Tibial artery (tissue), 4 donors: ENCODE data around the gene CMYA5.

Source experiments
- DNase-seq, 2 donors: peaks; one replicate each; pipeline ENCODE4 v3.0.0-alpha.2; 2019
- H3K27ac ChIP-seq, 2 donors: fragments of 200-600 bp; sonication (generic) in 1 of 2; 1 replicate in 1 of 2; 2 replicates in 1 of 2; pipeline ENCODE4 v1.5.1; 2018 to 2019; ENCODE audit warnings: mild to moderate bottlenecking in 1 of 2
- H3K27me3 ChIP-seq, 2 donors: fragments of 200-600 bp; sonication (generic) in 1 of 2; one replicate each; pipeline versions ENCODE4 v1.5.1 to v1.6.0; 2016 to 2019
- H3K36me3 ChIP-seq, 3 donors: fragments of 200-600 bp; sonication (generic) in 2 of 3; one replicate each; pipeline ENCODE4 v1.5.1; 2016 to 2019; ENCODE audit warnings: mild to moderate bottlenecking in 2 of 3
- H3K4me1 ChIP-seq, 4 donors: fragments of 200-600 bp; sonication (generic) in 2 of 4; 1 replicate in 3 of 4; 2 replicates in 1 of 4; pipeline ENCODE4 v1.5.1; 2016 to 2019
- H3K4me3 ChIP-seq, 2 donors: fragments of 200-600 bp; sonication (generic) in 1 of 2; 1 replicate in 1 of 2; 2 replicates in 1 of 2; pipeline ENCODE4 v1.5.1; 2018 to 2019; ENCODE audit warnings: mild to moderate bottlenecking in 2 of 2
- H3K9me3 ChIP-seq, 3 donors: fragments of 200-600 bp; sonication (generic) in 1 of 3; one replicate each; pipeline ENCODE4 v1.5.1; 2016 to 2019
- intact Hi-C: fragments of 100-400 bp; cut with DNase I; formaldehyde crosslinking; loops from one replicate; pipeline ENCODE4 v1.15.0; 2023; ENCODE audit warnings: low total_unique reads
- TF ChIP-seq, protein P1 (sequence below), 2 experiments: fragments of 200-600 bp in 1 of 2; fragments of 450-650 bp in 1 of 2; IDR thresholded peaks; one replicate each; pipeline ENCODE4 v1.5.1; 2017 to 2019; ENCODE audit warnings: antibody characterized with exemption in 2 of 2, mild to moderate bottlenecking in 1 of 2, moderate library complexity in 1 of 2

Gene CMYA5

DNA sequence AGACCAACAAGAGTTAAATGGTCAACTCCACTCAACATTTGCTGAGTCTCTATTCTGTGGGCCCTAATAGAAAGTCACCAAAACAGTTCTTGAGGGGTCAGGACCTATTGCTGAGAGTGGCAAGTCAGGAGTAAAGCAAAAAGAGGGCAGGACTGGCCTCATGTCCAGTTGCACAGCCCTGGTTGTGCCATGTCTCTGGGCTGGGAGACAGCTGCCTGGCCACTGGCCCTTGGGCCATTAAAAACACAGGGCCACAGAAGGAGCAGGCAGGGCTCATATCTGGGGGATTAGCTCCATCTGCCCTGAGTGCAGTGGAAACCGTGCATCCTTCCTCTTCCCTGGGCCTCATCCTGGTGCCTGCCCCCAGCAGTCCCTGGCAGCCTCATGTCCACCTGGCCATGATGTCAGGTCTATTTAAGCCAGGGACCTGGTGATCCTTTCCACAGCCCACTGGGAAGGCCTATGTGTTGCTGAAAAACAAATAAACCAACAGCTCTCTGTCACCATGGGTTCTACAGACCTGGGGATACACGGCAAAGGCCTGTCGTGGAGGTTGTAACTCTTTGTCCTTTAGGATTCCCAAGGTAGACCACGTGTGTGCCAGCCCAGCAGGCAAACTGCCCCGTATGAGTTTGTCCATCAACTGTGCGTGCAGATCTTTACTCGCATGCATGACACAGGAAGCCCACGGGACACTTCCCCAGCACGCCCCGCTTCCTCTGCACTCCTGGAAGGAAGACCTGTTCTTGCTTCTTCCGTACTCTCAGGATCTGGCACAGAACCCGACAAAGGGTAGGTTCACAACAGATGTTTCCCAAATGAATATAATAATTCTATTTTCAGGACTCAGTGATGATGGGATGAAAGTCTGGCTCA is 152.6 kb downstream of the CMYA5 start:
- Histone ChIP-seq H3K36me3 (no peaks in the 10 kb centered on the region), H3K27ac (no peak overlapping the region), H3K9me3 (no peaks in the 10 kb centered on the region), H3K4me3 (no peak overlapping the region), H3K27me3 (no peaks in the 10 kb centered on the region), H3K4me1 (no peaks in the 10 kb centered on the region)
- TF ChIP-seq, protein P1, sequence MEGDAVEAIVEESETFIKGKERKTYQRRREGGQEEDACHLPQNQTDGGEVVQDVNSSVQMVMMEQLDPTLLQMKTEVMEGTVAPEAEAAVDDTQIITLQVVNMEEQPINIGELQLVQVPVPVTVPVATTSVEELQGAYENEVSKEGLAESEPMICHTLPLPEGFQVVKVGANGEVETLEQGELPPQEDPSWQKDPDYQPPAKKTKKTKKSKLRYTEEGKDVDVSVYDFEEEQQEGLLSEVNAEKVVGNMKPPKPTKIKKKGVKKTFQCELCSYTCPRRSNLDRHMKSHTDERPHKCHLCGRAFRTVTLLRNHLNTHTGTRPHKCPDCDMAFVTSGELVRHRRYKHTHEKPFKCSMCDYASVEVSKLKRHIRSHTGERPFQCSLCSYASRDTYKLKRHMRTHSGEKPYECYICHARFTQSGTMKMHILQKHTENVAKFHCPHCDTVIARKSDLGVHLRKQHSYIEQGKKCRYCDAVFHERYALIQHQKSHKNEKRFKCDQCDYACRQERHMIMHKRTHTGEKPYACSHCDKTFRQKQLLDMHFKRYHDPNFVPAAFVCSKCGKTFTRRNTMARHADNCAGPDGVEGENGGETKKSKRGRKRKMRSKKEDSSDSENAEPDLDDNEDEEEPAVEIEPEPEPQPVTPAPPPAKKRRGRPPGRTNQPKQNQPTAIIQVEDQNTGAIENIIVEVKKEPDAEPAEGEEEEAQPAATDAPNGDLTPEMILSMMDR (IDR thresholded peaks at IDR 0.05), result no peak
- intact Hi-C loops, result no loop called here
- no peak for DNase-seq

DNA sequence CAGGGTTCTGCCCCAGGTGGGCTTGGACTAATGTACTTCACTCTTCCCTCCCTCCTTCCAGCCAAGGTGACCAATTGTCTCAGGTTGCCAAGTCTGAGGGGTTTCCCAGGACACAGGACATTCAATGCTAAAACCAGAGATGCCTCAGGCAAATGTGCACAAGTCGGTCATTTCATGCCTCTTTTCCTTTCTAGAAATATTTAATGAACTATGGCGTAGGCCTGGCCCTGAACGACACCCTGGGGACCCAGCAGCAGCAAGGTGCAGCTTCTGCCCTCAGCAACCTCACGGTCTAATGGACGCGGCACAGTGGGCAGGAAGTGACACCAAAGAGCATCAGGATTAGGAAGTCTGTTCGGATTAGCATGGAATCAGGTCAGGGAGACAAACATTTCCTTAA is 153.4 kb downstream of the CMYA5 start:
- Histone ChIP-seq H3K36me3 (no peaks in the 10 kb centered on the region), H3K4me3 (no peak overlapping the region), H3K9me3 (no peaks in the 10 kb centered on the region), H3K4me1 (no peaks in the 10 kb centered on the region), H3K27me3 (no peaks in the 10 kb centered on the region), H3K27ac (no peak overlapping the region)
- intact Hi-C loops, result no loop called here
- TF ChIP-seq, protein P1 (IDR thresholded peaks at IDR 0.05), result no peak
- DNase-seq, result no peak

DNA sequence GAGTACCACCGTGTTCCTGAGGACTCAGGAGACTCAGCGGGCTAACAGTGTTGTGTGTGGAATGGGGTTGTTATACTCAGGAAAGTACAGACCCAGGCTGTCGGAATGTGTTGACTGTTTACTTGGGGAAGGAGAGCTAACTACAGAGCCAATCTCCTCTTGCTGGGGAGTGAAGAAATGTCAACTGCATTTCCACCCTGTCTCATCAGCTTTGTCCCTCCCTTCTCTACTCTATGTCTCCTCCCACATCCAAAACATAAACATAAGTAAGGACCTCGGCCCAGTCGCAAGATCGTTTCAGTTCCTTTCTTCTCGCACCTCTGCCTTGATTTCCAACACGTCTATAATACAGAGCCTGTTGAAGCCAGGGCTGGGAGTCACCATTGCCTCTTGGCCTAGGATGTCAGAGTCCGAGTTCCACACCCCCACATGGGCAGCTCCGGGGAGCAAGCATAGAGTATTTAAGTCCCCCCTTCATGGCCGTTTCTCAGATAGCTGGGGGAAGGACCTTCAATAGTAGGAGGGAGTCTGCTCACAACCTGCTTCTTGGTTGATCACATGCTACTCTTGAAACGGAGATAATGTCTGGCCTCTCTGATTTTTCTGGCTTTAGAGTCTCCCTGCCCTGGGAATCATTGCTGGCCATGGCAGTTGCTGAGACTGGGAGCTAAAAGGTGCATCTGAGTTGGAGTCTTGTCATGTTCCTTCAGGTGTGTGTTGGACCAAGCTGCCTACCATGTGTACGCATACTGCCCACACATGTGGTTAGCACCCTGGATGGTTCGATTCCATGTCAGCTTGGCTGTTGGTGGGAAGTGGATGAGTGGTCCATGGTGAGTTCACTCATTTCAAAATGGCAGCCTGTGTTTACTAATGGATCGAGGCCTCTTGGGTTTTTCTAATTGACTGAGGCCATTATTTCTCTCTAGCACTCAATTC is 154.1 kb downstream of the CMYA5 start:
- intact Hi-C loops, result no loop called here
- DNase-seq, result no peak
- no peaks in the 10 kb centered on the region for H3K4me1 ChIP-seq
- no peaks in the 10 kb centered on the region for H3K27me3 ChIP-seq
- TF ChIP-seq, protein P1 (IDR thresholded peaks at IDR 0.05), result no peak
- H3K36me3 ChIP-seq, result no peaks in the 10 kb centered on the region
- H3K9me3 ChIP-seq, result no peaks in the 10 kb centered on the region
- no peak overlapping the region for H3K27ac ChIP-seq
- H3K4me3 ChIP-seq, result no peak overlapping the region

DNA sequence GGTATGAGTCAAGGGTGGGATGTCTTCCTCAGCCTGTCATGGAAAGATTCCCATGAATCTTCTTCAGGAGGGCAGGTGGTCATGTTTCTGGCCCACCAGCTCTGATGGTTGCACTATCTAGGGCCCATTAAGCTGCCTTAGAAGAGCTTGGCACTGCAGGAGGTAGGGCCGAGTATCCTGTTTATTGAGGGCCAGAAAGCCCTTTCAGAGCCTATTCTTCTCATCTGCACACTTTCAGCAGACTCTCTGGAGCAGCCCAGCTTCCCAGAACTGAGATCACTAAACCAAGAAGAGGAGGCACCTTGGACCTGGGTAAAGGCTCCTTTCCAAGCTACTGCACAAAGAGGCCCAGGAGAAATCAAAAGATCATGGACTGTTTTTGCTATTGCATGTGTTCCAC is 154.9 kb downstream of the CMYA5 start:
- no peaks in the 10 kb centered on the region for H3K27me3 ChIP-seq
- H3K27ac ChIP-seq, result no peak overlapping the region
- TF ChIP-seq, protein P1 (IDR thresholded peaks at IDR 0.05), result no peak
- no peak for DNase-seq
- H3K36me3 ChIP-seq, result no peaks in the 10 kb centered on the region
- H3K9me3 ChIP-seq, result no peaks in the 10 kb centered on the region
- H3K4me1 ChIP-seq, result no peaks in the 10 kb centered on the region
- intact Hi-C loops, result no loop called here
- no peak overlapping the region for H3K4me3 ChIP-seq

DNA sequence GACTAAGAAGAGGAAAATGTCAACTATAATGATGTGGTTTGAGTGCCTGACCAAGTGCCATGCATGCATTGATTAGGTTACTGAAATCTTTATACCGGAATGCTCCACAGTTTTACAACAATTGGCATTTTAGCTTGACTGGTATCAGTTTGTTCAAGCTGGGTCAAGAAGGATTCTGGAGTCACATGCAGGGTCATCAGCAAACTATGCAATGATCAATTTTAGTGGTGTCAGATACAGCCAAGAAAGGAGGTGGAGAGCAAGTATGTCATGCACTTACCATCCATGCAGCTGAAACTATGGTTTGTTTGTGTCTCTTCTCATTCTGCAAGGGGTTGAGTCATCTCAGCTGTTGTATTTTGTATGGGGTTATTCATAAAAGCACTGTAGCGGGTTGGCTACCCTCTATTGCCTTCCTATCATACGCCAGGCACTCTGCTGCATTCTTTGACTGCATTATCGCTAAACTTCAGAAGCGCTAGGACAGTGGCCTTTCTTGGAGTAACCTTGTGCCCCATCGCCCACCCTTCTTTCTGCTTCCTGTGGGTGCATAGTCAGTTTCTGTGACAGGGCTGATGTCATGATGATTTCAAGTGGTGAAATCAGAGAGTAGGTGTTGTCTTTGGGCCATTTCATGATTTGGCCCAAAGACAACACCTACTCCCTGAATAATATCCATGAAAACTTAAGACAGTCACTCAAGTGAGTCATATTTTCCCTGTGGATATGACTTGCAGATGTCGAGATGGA is 156.0 kb downstream of the CMYA5 start:
- H3K4me3 ChIP-seq, result no peak overlapping the region

More for the DNA sequence above, 156.0 kb downstream of the CMYA5 start:
- H3K27me3 ChIP-seq, result no peaks in the 10 kb centered on the region
- no peaks in the 10 kb centered on the region for H3K36me3 ChIP-seq
- H3K9me3 ChIP-seq, result no peaks in the 10 kb centered on the region
- H3K27ac ChIP-seq, result no peak overlapping the region
- no peaks in the 10 kb centered on the region for H3K4me1 ChIP-seq
- TF ChIP-seq, protein P1 (IDR thresholded peaks at IDR 0.05), result no peak
- intact Hi-C loops, result no loop called here
- no peak for DNase-seq
